NB4 (cell line): ENCODE measurements around the gene ASB4.

Experiments
- DNase-seq: peaks from one replicate; pipeline ENCODE4 v3.0.0; 2010; ENCODE audit warnings: low read depth
- H3K4me3 ChIP-seq: one replicate; pipeline ENCODE4 v1.5.1; 2011; ENCODE audit warnings: mild to moderate bottlenecking, low read depth, low read length, moderate library complexity
- CTCF ChIP-seq: IDR thresholded peaks from one replicate; pipeline ENCODE4 v1.5.1; 2012; ENCODE audit warnings: low read depth, low read length
- MYC ChIP-seq: IDR thresholded peaks from 2 replicates; pipeline ENCODE4 v1.6.1; 2011; ENCODE audit warnings: low read depth, low read length
- POLR2A ChIP-seq: IDR thresholded peaks from 2 replicates; pipeline ENCODE4 v1.6.1; 2011; ENCODE audit warnings: mild to moderate bottlenecking; ENCODE audit not compliant: insufficient read length; ENCODE audit errors: extremely low read depth
- TF ChIP-seq, protein P1 (sequence below): IDR thresholded peaks from 2 replicates; pipeline ENCODE4 v1.6.1; 2011; ENCODE audit warnings: low read depth, low read length

ASB4 gene

GRCh38 chr7:95540366-95540765, 54.6 kb downstream of the ASB4 start:
- TF ChIP-seq CTCF (no peak), POLR2A (no peak), MYC (no peak)
- TF ChIP-seq, protein P1, sequence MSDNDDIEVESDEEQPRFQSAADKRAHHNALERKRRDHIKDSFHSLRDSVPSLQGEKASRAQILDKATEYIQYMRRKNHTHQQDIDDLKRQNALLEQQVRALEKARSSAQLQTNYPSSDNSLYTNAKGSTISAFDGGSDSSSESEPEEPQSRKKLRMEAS, result no peak
- H3K4me3 ChIP-seq, result no peak overlapping the region
- no peak for DNase-seq

DNA sequence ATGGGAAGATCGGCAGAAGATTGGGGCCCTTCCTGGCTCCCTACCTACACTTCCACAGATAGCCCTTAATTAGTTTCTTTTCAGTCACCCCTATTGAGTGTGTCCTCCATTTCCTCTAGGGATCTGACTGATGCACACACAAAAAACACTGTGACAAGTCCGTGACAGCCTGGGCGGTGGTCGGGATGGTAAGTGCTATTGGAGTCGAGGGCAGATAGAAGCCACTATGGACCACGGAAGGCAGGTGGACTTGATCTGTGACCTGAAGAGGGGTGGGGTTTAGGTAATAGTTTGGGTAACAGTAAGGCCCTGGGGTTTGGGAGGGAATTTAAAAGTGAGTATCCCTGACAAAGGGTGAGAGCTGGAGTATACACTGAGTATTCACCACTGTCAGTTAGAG, 57.6 kb downstream of the ASB4 start:
- H3K4me3 ChIP-seq, result no peak overlapping the region
- no peak for TF ChIP-seq MYC
- TF ChIP-seq POLR2A, result no peak
- TF ChIP-seq CTCF, result no peak
- TF ChIP-seq, protein P1, result no peak
- no peak for DNase-seq

GRCh38 chr7:95544171-95544570, 58.4 kb downstream of the ASB4 start:
- no peak for DNase-seq
- no peak overlapping the region for H3K4me3 ChIP-seq
- TF ChIP-seq MYC, result no peak
- no peak for TF ChIP-seq POLR2A
- TF ChIP-seq, protein P1, result no peak
- TF ChIP-seq CTCF, result no peak

DNA sequence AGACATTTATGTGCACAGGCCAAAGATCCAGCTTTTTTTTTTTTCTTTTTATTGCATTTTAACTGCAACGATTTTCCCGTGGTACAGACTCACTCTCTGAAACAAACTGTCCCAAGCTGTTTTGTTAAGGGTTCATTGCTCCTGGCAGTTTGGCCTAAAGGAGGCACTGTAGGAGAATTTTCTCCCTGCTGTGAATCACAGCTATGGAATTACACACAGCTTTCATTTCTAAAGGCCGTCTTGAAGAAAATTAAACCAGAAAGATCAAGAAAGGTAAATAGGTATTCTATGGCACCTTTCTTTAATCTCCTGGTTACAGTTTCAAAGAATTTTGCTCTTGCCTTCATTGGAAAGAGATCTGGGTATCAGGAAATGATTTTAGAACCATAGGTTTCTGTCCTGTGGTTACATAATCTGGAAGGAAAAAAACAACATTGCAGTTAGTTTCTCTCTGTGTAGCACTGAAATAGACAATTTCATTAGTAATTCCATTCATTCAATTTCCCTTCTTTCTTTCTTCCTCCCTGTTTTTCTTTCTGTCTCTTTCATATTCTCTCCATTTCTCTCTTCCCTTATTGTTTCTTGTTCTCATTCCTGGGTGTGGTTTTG, 59.4 kb downstream of the ASB4 start:
- peak; percentile 16 for DNase-seq
- TF ChIP-seq MYC (no peak), CTCF (peak; percentile 44)
- no peak overlapping the region for H3K4me3 ChIP-seq

GRCh38 chr7:95545673-95546072, 59.9 kb downstream of the ASB4 start:
- DNase-seq, result no peak
- TF ChIP-seq POLR2A (no peak), CTCF (no peak), MYC (no peak)
- TF ChIP-seq, protein P1, result no peak
- H3K4me3 ChIP-seq, result no peak overlapping the region

DNA sequence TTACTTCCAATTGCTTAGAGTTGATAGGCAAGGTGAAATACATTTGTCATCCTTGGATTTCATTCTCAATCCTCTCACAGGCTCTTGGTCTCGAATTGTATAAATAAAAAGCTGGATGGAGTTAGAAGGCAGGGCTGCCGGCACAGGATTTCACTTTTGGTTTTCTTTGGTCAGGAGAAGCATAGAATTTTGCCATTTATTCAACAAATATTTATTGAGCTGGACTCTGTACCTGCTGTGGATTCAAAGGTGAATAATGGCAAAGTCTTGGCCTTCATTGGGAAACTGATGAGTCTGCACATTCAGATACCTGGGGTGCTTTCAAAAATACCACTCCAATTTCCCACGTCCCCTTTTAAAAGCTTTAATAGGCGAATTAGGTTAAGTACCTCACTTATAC, 60.9 kb downstream of the ASB4 start:
- TF ChIP-seq, protein P1, result no peak
- no peak for TF ChIP-seq MYC
- TF ChIP-seq CTCF, result no peak
- TF ChIP-seq POLR2A, result no peak
- no peak for DNase-seq

More for the DNA sequence above, 60.9 kb downstream of the ASB4 start:
- no peak overlapping the region for H3K4me3 ChIP-seq
